Trophoblast cell (in vitro differentiated cells and primary cell): ENCODE results near the gene ANKRD55.

ENCODE experiments used
- DNase-seq, 2 donors: peaks; one replicate each; pipeline ENCODE4 v3.0.0-alpha.2; 2016
- H2AFZ ChIP-seq: 2 replicates; pipeline ENCODE4 v1.6.1; 2013; ENCODE audit warnings: low read length, moderate library complexity, mild to moderate bottlenecking; ENCODE audit not compliant: insufficient read depth, poor library complexity
- H2AK5ac ChIP-seq: 2 replicates; pipeline ENCODE4 v1.6.1; 2013; ENCODE audit warnings: mild to moderate bottlenecking, low read length
- H2BK120ac ChIP-seq: 2 replicates; pipeline ENCODE4 v1.6.1; 2013; ENCODE audit warnings: low read length, mild to moderate bottlenecking, moderate library complexity; ENCODE audit not compliant: insufficient read depth, poor library complexity
- H2BK12ac ChIP-seq: 2 replicates; pipeline ENCODE4 v1.6.1; 2013; ENCODE audit warnings: mild to moderate bottlenecking, low read length, moderate library complexity
- H2BK5ac ChIP-seq: 2 replicates; pipeline ENCODE4 v1.6.1; 2013; ENCODE audit warnings: low read length, low read depth, moderate library complexity, mild to moderate bottlenecking; ENCODE audit not compliant: poor library complexity
- H3K14ac ChIP-seq: 2 replicates; pipeline ENCODE4 v1.6.1; 2013; ENCODE audit warnings: mild to moderate bottlenecking, low read length
- H3K18ac ChIP-seq: 2 replicates; pipeline ENCODE4 v1.6.1; 2013; ENCODE audit warnings: mild to moderate bottlenecking, low read length
- H3K23ac ChIP-seq: 2 replicates; pipeline ENCODE4 v1.6.1; 2013; ENCODE audit warnings: low read length
- H3K27ac ChIP-seq: 2 replicates; pipeline ENCODE4 v1.5.1; 2013; ENCODE audit warnings: low read depth, mild to moderate bottlenecking, inconsistent platforms, low read length, moderate library complexity
- H3K27me3 ChIP-seq: 2 replicates; pipeline ENCODE4 v1.6.1; 2013; ENCODE audit warnings: inconsistent platforms, mild to moderate bottlenecking, low read length, moderate library complexity; ENCODE audit not compliant: insufficient read depth
- H3K36me3 ChIP-seq, 2 experiments: 1 replicate in 1 of 2; 2 replicates in 1 of 2; pipeline ENCODE4 v1.6.1; 2013; ENCODE audit warnings: low read length in 2 of 2, mild to moderate bottlenecking in 2 of 2, moderate library complexity in 1 of 2; ENCODE audit not compliant: insufficient read depth in 2 of 2, control insufficient read depth in 1 of 2
- H3K4ac ChIP-seq: 2 replicates; pipeline ENCODE4 v1.6.1; 2013; ENCODE audit warnings: low read depth, mild to moderate bottlenecking, low read length, moderate library complexity
- H3K4me1 ChIP-seq, 2 experiments: 1 replicate in 1 of 2; 2 replicates in 1 of 2; pipeline ENCODE4 v1.6.1; 2013; ENCODE audit warnings: low read length in 2 of 2, mild to moderate bottlenecking in 2 of 2, moderate library complexity in 1 of 2; ENCODE audit not compliant: insufficient read depth in 2 of 2, control insufficient read depth in 1 of 2
- H3K4me2 ChIP-seq: 2 replicates; pipeline ENCODE4 v1.6.1; 2013; ENCODE audit warnings: inconsistent platforms, mild to moderate bottlenecking, low read length, moderate library complexity
- H3K4me3 ChIP-seq: 2 replicates; pipeline ENCODE4 v1.5.1; 2013; ENCODE audit warnings: mild to moderate bottlenecking, low read depth, low read length, inconsistent platforms
- H3K79me1 ChIP-seq: one replicate; pipeline ENCODE4 v1.6.1; 2013; ENCODE audit warnings: low read length
- H3K79me2 ChIP-seq: 2 replicates; pipeline ENCODE4 v1.6.1; 2013; ENCODE audit warnings: low read length, mild to moderate bottlenecking; ENCODE audit not compliant: control insufficient read depth, insufficient read depth, poor library complexity
- H3K9ac ChIP-seq: 2 replicates; pipeline ENCODE4 v1.6.1; 2013; ENCODE audit warnings: mild to moderate bottlenecking, low read length
- H3K9me3 ChIP-seq: 2 replicates; pipeline ENCODE4 v1.6.1; 2013; ENCODE audit warnings: low read depth, mild to moderate bottlenecking, control low read depth, inconsistent platforms, low read length; ENCODE audit not compliant: insufficient read depth
- H4K12ac ChIP-seq: 2 replicates; pipeline ENCODE4 v1.6.1; 2013; ENCODE audit warnings: low read depth, mild to moderate bottlenecking, low read length, moderate library complexity
- H4K8ac ChIP-seq: 2 replicates; pipeline ENCODE4 v1.6.1; 2013; ENCODE audit warnings: low read depth, mild to moderate bottlenecking, low read length, moderate library complexity
- H4K91ac ChIP-seq: one replicate; pipeline ENCODE4 v1.6.1; 2013; ENCODE audit warnings: low read depth, mild to moderate bottlenecking, low read length, moderate library complexity
- WGBS: extraction: QIAGEN DNeasy Blood & Tissue Kit; methylation state at CpG from one replicate; pipeline ENCODE4 v1.1.7; 2013; ENCODE audit warnings: missing lambda C conversion rate; ENCODE audit not compliant: insufficient read length, insufficient coverage; ENCODE audit errors: extremely low coverage; 5-methylcytosine and 5-hydroxymethylcytosine counted together

ANKRD55 gene

GRCh38 chr5:56119050-56119449 lies 114.1 kb downstream of the ANKRD55 start:
- Histone ChIP-seq H3K27me3 (no peaks in the 10 kb centered on the region), H3K9me3 (no peaks in the 10 kb centered on the region), H3K79me2 (no peaks in the 10 kb centered on the region), H3K27ac (no peak overlapping the region), H4K8ac (no peak overlapping the region), H3K4me2 (no peak overlapping the region), H3K79me1 (no peaks in the 10 kb centered on the region), H4K12ac (no peak overlapping the region), H3K9ac (no peak overlapping the region), H3K23ac (no peak overlapping the region), H3K4ac (no peak overlapping the region), H2BK12ac (no peak overlapping the region), H4K91ac (no peak overlapping the region), H2AFZ (no peak overlapping the region), H3K14ac (no peak overlapping the region), H3K36me3 (no peaks in the 10 kb centered on the region), H3K4me3 (no peak overlapping the region), H2BK120ac (no peak overlapping the region), H2BK5ac (no peak overlapping the region), H3K18ac (no peak overlapping the region), H3K4me1 (peaks cover 2 to 3% of the 10 kb centered on the region in 2 experiments), H2AK5ac (no peak overlapping the region)
- no peak for DNase-seq
- WGBS, result no CpG with 5 or more reads among the region's 1 CpG

- H4K8ac ChIP-seq, result no peak overlapping the region
- no peak overlapping the region for H3K14ac ChIP-seq
- H2BK120ac ChIP-seq, result no peak overlapping the region
- no CpG with 5 or more reads among the region's 9 CpGs for WGBS
- peaks cover 0 to 3% of the 10 kb centered on the region in 2 experiments for H3K4me1 ChIP-seq
- no peaks in the 10 kb centered on the region for H3K79me1 ChIP-seq
- no peak overlapping the region for H2BK12ac ChIP-seq
- no peak overlapping the region for H3K23ac ChIP-seq
- H3K9me3 ChIP-seq, result no peaks in the 10 kb centered on the region
- H3K27ac ChIP-seq, result no peak overlapping the region
- no peak overlapping the region for H2AK5ac ChIP-seq
- no peak overlapping the region for H3K4me3 ChIP-seq
- no peak overlapping the region for H3K4ac ChIP-seq
- H3K18ac ChIP-seq, result no peak overlapping the region
- peak in 1 of 2 donors; percentile 10 for DNase-seq
- no peak overlapping the region for H4K91ac ChIP-seq
- no peaks in the 10 kb centered on the region for H3K27me3 ChIP-seq
- H2BK5ac ChIP-seq, result no peak overlapping the region
- H4K12ac ChIP-seq, result no peak overlapping the region
- no peaks in the 10 kb centered on the region for H3K36me3 ChIP-seq
- no peaks in the 10 kb centered on the region for H3K79me2 ChIP-seq
- no peak overlapping the region for H2AFZ ChIP-seq
- no peak overlapping the region for H3K4me2 ChIP-seq
- H3K9ac ChIP-seq, result no peak overlapping the region
These were observed 116.5 kb downstream of the ANKRD55 start for GRCh38 chr5:56116599-56117141.

- Histone ChIP-seq H2BK12ac (no peak overlapping the region), H2AK5ac (no peak overlapping the region), H3K36me3 (no peaks in the 10 kb centered on the region), H3K4me2 (no peak overlapping the region), H3K79me1 (no peaks in the 10 kb centered on the region), H2BK5ac (no peak overlapping the region), H3K9me3 (no peaks in the 10 kb centered on the region), H3K27me3 (no peaks in the 10 kb centered on the region), H3K23ac (no peak overlapping the region), H3K14ac (no peak overlapping the region), H3K27ac (no peak overlapping the region), H2AFZ (no peak overlapping the region), H3K4me3 (no peak overlapping the region), H3K18ac (no peak overlapping the region), H2BK120ac (no peak overlapping the region), H3K4ac (no peak overlapping the region), H4K8ac (no peak overlapping the region), H4K91ac (no peak overlapping the region), H3K4me1 (peaks cover 0 to 6% of the 10 kb centered on the region in 2 experiments), H4K12ac (no peak overlapping the region), H3K79me2 (no peaks in the 10 kb centered on the region), H3K9ac (no peak overlapping the region)
- DNase-seq, result no peak
- no CpG with 5 or more reads among the region's 4 CpGs for WGBS
These were observed 117.5 kb downstream of the ANKRD55 start for GRCh38 chr5:56115589-56115988.

- Histone ChIP-seq H3K4me2 (no peak overlapping the region), H3K27ac (no peak overlapping the region), H4K8ac (no peak overlapping the region), H2BK5ac (no peak overlapping the region), H3K9ac (no peak overlapping the region), H2BK120ac (no peak overlapping the region), H3K4me3 (no peak overlapping the region), H2BK12ac (no peak overlapping the region), H3K4ac (no peak overlapping the region), H3K36me3 (no peaks in the 10 kb centered on the region), H3K23ac (no peak overlapping the region), H3K14ac (no peak overlapping the region), H3K18ac (no peak overlapping the region), H3K79me1 (no peaks in the 10 kb centered on the region), H3K79me2 (no peaks in the 10 kb centered on the region), H3K9me3 (no peaks in the 10 kb centered on the region), H3K4me1 (peaks cover 2 to 9% of the 10 kb centered on the region in 2 experiments), H4K12ac (no peak overlapping the region), H4K91ac (no peak overlapping the region), H2AFZ (no peak overlapping the region), H3K27me3 (no peaks in the 10 kb centered on the region), H2AK5ac (no peak overlapping the region)
- peak; percentile 96 to 98 for DNase-seq
- no CpG with 5 or more reads among the region's 11 CpGs for WGBS
These were observed 120.5 kb downstream of the ANKRD55 start for GRCh38 chr5:56112526-56113121.
